ENCODE results near the gene RBM42.

DNA sequence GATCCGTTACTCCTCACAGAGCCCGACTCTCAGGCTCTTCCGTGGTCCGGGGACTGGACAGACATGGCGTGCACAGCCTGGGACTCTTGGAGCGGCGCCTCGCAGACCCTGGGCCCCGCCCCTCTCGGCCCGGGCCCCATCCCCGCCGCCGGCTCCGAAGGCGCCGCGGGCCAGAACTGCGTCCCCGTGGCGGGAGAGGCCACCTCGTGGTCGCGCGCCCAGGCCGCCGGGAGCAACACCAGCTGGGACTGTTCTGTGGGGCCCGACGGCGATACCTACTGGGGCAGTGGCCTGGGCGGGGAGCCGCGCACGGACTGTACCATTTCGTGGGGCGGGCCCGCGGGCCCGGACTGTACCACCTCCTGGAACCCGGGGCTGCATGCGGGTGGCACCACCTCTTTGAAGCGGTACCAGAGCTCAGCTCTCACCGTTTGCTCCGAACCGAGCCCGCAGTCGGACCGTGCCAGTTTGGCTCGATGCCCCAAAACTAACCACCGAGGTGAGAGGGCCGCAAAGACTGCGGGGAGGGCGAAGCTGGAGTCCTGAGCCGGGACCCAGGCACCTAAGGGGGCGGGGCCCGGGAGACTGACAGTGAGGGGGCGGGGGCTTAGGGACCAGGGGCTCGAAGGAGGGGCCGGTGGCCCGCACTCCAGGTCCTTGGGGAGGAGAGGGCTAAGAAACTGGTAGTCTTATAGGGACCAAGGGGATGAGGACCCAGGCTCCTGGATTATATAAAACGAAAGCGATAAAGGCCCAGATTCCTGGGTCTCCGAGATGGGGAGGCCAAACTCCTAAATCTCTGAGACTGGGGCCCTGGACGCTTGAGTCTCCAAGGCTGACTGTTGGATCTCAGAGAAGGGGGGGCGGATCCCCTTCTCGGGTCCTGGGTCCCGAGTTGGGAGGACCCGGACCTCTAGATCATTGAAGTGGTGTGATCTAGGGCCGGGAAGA is 14.7 kb downstream of the RBM42 start:
- TF ChIP-seq CTCF (IDR thresholded peaks at IDR 0.05), result no peak
- TF ChIP-seq EP300 (IDR thresholded peaks at IDR 0.05), result no peak
- TF ChIP-seq POLR2A (IDR thresholded peaks at IDR 0.05), result peak in 1 of 4 donors; percentile 47

All from stomach (tissue), 4 donors.